ENCODE results near the gene DNAH12. TPM values are rescaled to one million over a fixed set of nuclear protein-coding genes. Genes with fewer than 3 reads are reported as not detected.

Gene DNAH12
- total and polyA plus RNA-seq, 2 experiments from 2014 or later = 0.11 to 0.54 TPM

DNA sequence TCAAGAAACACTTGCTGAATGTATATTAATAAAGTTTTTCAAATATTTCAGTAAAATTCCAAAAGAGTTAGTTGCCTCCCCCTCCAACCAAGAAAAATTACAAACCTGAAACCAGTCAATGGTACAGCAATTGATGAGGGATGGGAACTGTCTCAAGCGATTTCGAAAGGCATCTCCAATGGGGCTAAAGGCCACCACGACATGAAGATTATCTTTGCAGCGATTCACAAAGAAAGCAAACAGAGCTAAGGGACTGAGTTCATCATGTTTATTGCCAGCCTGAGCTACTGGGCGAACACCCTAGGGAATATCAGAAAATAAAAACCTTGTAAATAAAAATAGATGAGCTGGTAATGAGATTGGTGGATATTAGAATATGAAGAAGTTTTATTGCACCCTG lies 152.4 kb downstream of the DNAH12 start:
- Histone ChIP-seq H3K9me2 (ENCODE audit: insufficient read depth) (no peaks in the 10 kb centered on the region), H2AFZ (no peak overlapping the region), H3K4me1 (ENCODE audit: insufficient read depth) (no peaks in the 10 kb centered on the region), H3K36me3 (ENCODE audit: low read depth) (no peaks in the 10 kb centered on the region), H3K4me3 (no peak overlapping the region), H3K27ac (no peak overlapping the region), H3K79me2 (ENCODE audit: insufficient read depth) (no peaks in the 10 kb centered on the region), H3F3A (ENCODE audit: insufficient read depth) (no peaks in the 10 kb centered on the region), H4K20me1 (ENCODE audit: insufficient read depth) (no peaks in the 10 kb centered on the region), H3K4me2 (ENCODE audit: unreplicated experiment) (no peak overlapping the region), H3K27me3 (replicated peaks; ENCODE audit: insufficient read depth) (no peaks in the 10 kb centered on the region), H3K9ac (no peak overlapping the region), H3K9me3 (ENCODE audit: low read depth) (no peaks in the 10 kb centered on the region)
- in situ Hi-C loops (cut with MboI) = loop anchor here (25.0 kb wide), 1 partner anchor 446 kb away; no protein-coding TSS in a partner anchor
- DNase-seq = no peak
- 76 to 78% methylated on average over 5 of the region's 5 CpGs for WGBS, 2 experiments (ENCODE audit: low coverage in 1 of 2, low lambda C conversion rate in 2 of 2, missing lambda C conversion rate in 2 of 2)
- TF ChIP-seq EZH2 (IDR thresholded peaks at IDR 0.05; ENCODE audit: insufficient read depth, poor library complexity, severe bottlenecking) (no peak), EZH2phosphoT487 (IDR thresholded peaks at IDR 0.05; ENCODE audit: insufficient read depth, low read depth) (no peak)

GRCh38 chr3:57389271-57389670 lies 154.9 kb downstream of the DNAH12 start:
- no peak for TF ChIP-seq EZH2 (IDR thresholded peaks at IDR 0.05; ENCODE audit: insufficient read depth, poor library complexity, severe bottlenecking)
- no peak for TF ChIP-seq EZH2phosphoT487 (IDR thresholded peaks at IDR 0.05; ENCODE audit: insufficient read depth, low read depth)
- in situ Hi-C loops (cut with MboI) = loop anchor here (25.0 kb wide), 1 partner anchor 448 kb away; no protein-coding TSS in a partner anchor
- H3K4me3 ChIP-seq = no peak overlapping the region
- no peaks in the 10 kb centered on the region for H3K9me2 ChIP-seq (ENCODE audit: insufficient read depth)
- no peak overlapping the region for H2AFZ ChIP-seq
- H3F3A ChIP-seq (ENCODE audit: insufficient read depth) = no peaks in the 10 kb centered on the region
- no peak overlapping the region for H3K27ac ChIP-seq
- 29 to 34% methylated on average over 2 of the region's 2 CpGs for WGBS, 2 experiments (ENCODE audit: low coverage in 1 of 2, low lambda C conversion rate in 2 of 2, missing lambda C conversion rate in 2 of 2)
- H3K9me3 ChIP-seq (ENCODE audit: low read depth) = no peaks in the 10 kb centered on the region
- no peaks in the 10 kb centered on the region for H3K4me1 ChIP-seq (ENCODE audit: insufficient read depth)
- H3K79me2 ChIP-seq (ENCODE audit: insufficient read depth) = no peaks in the 10 kb centered on the region
- no peak overlapping the region for H3K9ac ChIP-seq
- no peak for DNase-seq
- H3K36me3 ChIP-seq (ENCODE audit: low read depth) = no peaks in the 10 kb centered on the region
- no peak overlapping the region for H3K4me2 ChIP-seq (ENCODE audit: unreplicated experiment)
- H4K20me1 ChIP-seq (ENCODE audit: insufficient read depth) = no peaks in the 10 kb centered on the region
- H3K27me3 ChIP-seq (replicated peaks; ENCODE audit: insufficient read depth) = no peaks in the 10 kb centered on the region

DNA sequence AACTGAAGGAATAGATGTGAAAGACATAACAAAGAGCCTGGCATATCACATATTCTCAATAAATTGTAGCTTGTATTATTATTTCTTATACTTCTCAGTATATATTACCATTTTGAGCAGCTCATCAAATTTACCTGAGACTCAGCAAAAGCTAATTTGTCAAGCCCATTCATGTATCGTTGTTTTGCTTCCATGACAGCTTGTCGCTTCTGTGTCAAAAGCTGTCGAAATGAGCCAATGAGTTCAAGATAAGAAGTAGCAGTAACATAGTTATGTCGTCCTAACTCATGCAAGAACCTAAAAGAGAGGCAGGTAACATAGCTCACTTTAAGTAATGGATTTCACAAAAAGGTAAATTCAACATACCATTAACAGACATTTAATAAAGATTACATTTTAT lies 157.8 kb downstream of the DNAH12 start:
- no peaks in the 10 kb centered on the region for H3K4me1 ChIP-seq (ENCODE audit: insufficient read depth)
- in situ Hi-C loops (cut with MboI) = loop anchor here (25.0 kb wide), 1 partner anchor 451 kb away; no protein-coding TSS in a partner anchor
- H3K9me2 ChIP-seq (ENCODE audit: insufficient read depth) = no peaks in the 10 kb centered on the region
- DNase-seq = no peak
- H3K27me3 ChIP-seq (replicated peaks; ENCODE audit: insufficient read depth) = no peaks in the 10 kb centered on the region
- H3K9ac ChIP-seq = no peak overlapping the region
- H3K9me3 ChIP-seq (ENCODE audit: low read depth) = no peaks in the 10 kb centered on the region
- no peaks in the 10 kb centered on the region for H4K20me1 ChIP-seq (ENCODE audit: insufficient read depth)
- no peaks in the 10 kb centered on the region for H3F3A ChIP-seq (ENCODE audit: insufficient read depth)
- H2AFZ ChIP-seq = no peak overlapping the region
- H3K36me3 ChIP-seq (ENCODE audit: low read depth) = no peaks in the 10 kb centered on the region
- H3K4me2 ChIP-seq (ENCODE audit: unreplicated experiment) = no peak overlapping the region
- no peak overlapping the region for H3K27ac ChIP-seq
- H3K79me2 ChIP-seq (ENCODE audit: insufficient read depth) = no peaks in the 10 kb centered on the region
- no peak overlapping the region for H3K4me3 ChIP-seq
- WGBS, 2 experiments (ENCODE audit: low coverage in 1 of 2, low lambda C conversion rate in 2 of 2, missing lambda C conversion rate in 2 of 2) = 70 to 72% methylated on average over 4 of the region's 4 CpGs
- no peak for TF ChIP-seq EZH2phosphoT487 (IDR thresholded peaks at IDR 0.05; ENCODE audit: insufficient read depth, low read depth)
- TF ChIP-seq EZH2 (IDR thresholded peaks at IDR 0.05; ENCODE audit: insufficient read depth, poor library complexity, severe bottlenecking) = no peak

DNA sequence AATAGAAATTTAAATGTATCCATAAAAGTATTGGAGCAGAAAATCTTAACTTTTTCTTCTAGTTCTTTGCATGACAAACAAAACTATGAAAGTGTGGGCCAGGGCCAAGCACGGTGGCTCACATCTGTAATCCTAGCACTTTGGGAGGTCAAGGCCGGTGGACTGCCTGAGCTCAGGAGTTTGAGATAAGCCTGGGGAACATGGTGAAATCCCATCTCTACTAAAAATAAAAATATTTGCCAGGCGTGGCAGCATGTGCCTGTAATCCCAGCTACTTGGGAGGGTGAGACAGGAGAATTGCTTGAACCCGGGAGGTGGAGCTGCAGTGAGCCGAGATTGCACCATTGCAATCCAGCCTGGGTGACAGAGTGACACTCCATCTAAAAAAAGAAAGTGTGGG lies 158.6 kb downstream of the DNAH12 start:
- H2AFZ ChIP-seq = no peak overlapping the region
- no peak overlapping the region for H3K4me2 ChIP-seq (ENCODE audit: unreplicated experiment)
- no peak overlapping the region for H3K27ac ChIP-seq
- H4K20me1 ChIP-seq (ENCODE audit: insufficient read depth) = no peaks in the 10 kb centered on the region
- no peak for DNase-seq
- H3K9me3 ChIP-seq (ENCODE audit: low read depth) = no peaks in the 10 kb centered on the region
- 78 to 85% methylated on average over 5 of the region's 5 CpGs for WGBS, 2 experiments (ENCODE audit: low coverage in 1 of 2, low lambda C conversion rate in 2 of 2, missing lambda C conversion rate in 2 of 2)
- no peaks in the 10 kb centered on the region for H3K4me1 ChIP-seq (ENCODE audit: insufficient read depth)
- in situ Hi-C loops (cut with MboI) = loop anchor here (25.0 kb wide), 1 partner anchor 452 kb away; no protein-coding TSS in a partner anchor
- no peak overlapping the region for H3K4me3 ChIP-seq
- H3K79me2 ChIP-seq (ENCODE audit: insufficient read depth) = no peaks in the 10 kb centered on the region
- TF ChIP-seq EZH2 (IDR thresholded peaks at IDR 0.05; ENCODE audit: insufficient read depth, poor library complexity, severe bottlenecking) (no peak), EZH2phosphoT487 (IDR thresholded peaks at IDR 0.05; ENCODE audit: insufficient read depth, low read depth) (no peak)
- H3F3A ChIP-seq (ENCODE audit: insufficient read depth) = no peaks in the 10 kb centered on the region
- no peaks in the 10 kb centered on the region for H3K36me3 ChIP-seq (ENCODE audit: low read depth)
- no peaks in the 10 kb centered on the region for H3K9me2 ChIP-seq (ENCODE audit: insufficient read depth)
- no peaks in the 10 kb centered on the region for H3K27me3 ChIP-seq (replicated peaks; ENCODE audit: insufficient read depth)
- no peak overlapping the region for H3K9ac ChIP-seq
